Tibial nerve (tissue), 4 donors: Measurements from ENCODE around the gene METAP2.

Experiments
- CTCF ChIP-seq, 5 experiments: fragments of 200-600 bp in 3 of 5; fragments of 450-650 bp in 2 of 5; sonication (generic) in 3 of 5; IDR thresholded peaks; one replicate each; pipeline ENCODE4 v1.5.1; 2016 to 2019; ENCODE audit warnings: antibody characterized with exemption in 5 of 5, mild to moderate bottlenecking in 3 of 5, moderate library complexity in 2 of 5
- EP300 ChIP-seq, 2 donors: sonication (generic); formaldehyde crosslinking; IDR thresholded peaks; one replicate each; pipeline ENCODE4 v1.6.1; 2017; ENCODE audit warnings: antibody characterized with exemption in 2 of 2, mild to moderate bottlenecking in 1 of 2
- POLR2A ChIP-seq, 2 donors: fragments of 450-650 bp; IDR thresholded peaks; one replicate each; pipeline ENCODE4 v1.6.1; 2017; ENCODE audit warnings: antibody characterized with exemption in 2 of 2, mild to moderate bottlenecking in 2 of 2, moderate library complexity in 2 of 2

GRCh38 chr12:95473884-95474659 lies at the start of gene METAP2:
- TF ChIP-seq POLR2A (IDR thresholded peaks at IDR 0.05) (peak; percentile 77 to 83), CTCF (IDR thresholded peaks at IDR 0.05) (peak in 1 of 5 experiments; percentile 17), EP300 (IDR thresholded peaks at IDR 0.05) (peak in 1 of 2 donors; percentile 98)
